GM21447 (cell line): ENCODE measurements around the gene MTA3.
A peak's percentile ranks its signal among the peaks of the same experiment; 100 is the strongest.

ENCODE experiments used
- ATAC-seq: cut with Tn5 transposase; IDR thresholded peaks from one replicate; pipeline ENCODE4 v1.9.1; 2021; ENCODE audit not compliant: unreplicated experiment

MTA3 gene

DNA sequence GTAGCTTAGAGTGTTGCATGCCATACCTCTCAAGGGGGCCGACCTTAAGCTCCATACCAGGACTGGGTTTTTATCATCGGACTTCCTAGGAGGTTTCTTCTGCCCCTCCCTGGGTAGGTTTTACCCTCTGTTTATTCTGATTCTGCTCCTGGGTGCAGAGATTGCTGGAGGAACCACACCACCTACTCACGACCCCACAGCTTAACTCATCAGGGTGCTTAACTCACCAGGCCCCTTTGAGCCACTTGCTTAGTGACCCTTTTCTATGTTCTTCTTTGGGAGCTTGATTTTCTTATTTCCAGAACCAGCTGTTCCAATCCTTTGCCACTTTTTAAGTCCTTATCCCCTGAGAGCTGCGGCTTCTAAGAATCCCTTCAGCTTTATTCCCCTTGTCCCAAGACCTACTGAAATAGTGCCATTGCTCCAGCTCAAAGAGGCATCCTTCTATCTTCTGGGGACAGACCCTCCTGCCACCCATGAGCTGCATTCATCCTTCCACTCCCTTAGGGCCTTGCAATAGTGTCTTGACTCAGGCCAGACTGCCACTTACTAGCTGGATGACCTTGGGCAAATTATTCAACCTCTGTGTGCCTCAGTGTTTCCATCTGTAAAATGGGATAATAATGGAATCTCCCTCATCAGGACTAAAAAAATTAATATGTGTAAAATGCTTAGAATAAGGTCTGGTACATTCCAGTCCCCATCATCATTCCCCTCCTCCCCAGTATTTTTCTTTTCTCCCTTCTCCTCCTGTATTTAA lies 189.7 kb downstream of the MTA3 start:
- ATAC-seq, result no peak

DNA sequence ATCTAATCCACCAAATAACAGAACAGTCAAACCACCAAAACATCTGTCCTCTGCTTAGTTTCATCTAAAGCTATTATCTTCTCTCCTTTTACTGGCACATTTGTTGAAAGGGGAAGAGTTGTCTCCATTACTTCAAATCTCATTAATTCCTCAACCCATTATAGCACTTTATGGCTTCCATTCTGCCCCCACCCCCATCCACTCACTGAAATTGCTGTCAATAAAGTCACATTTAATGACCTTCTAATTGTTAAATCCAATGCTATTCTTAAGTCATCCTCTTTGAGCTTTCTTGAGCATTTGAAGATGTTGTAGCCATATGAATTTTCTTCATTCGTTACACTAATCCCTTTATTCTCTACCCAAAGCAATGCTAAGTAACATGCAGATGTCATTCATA lies 190.3 kb downstream of the MTA3 start:
- no peak for ATAC-seq

DNA sequence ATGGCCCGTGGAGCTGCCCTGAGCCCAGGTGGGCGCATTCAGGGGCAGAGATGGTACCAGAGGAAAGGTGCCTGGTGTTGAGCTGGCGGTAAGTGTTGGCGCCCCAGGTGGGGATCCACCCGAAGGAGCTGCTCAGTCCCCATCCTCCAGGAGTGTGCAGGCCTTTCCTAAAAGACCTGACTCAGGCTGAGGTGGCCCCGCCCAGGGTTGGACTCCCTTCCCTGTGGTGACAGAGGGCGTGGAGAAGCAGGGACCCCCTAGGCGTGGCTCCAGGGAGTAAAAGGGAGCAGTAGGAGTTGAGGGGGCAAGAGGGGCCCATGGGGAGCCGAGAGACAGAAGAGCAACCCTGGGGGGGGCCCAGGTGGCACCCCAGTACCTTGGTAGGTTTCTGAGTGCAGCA lies 193.1 kb downstream of the MTA3 start:
- no peak for ATAC-seq

DNA sequence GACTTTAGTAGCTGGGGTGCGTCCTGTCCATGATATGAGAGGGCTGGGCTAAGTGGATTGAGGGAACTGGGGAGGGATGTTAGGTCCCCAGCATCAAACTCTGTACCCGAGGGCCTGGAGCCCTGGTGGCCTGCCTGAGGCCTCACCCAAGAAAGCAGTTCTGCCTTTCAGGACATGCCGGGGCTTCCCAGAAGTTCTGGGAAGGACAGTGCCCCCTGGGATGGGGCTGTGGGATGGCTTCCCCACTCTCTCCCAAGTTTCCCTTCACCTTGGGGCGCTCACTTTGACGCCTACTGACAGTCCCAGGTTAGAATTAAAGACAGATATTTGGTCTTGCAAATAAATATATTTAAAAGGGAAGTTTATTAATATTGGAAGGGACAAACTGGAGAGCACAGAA lies 193.7 kb downstream of the MTA3 start:
- ATAC-seq, result no peak

DNA sequence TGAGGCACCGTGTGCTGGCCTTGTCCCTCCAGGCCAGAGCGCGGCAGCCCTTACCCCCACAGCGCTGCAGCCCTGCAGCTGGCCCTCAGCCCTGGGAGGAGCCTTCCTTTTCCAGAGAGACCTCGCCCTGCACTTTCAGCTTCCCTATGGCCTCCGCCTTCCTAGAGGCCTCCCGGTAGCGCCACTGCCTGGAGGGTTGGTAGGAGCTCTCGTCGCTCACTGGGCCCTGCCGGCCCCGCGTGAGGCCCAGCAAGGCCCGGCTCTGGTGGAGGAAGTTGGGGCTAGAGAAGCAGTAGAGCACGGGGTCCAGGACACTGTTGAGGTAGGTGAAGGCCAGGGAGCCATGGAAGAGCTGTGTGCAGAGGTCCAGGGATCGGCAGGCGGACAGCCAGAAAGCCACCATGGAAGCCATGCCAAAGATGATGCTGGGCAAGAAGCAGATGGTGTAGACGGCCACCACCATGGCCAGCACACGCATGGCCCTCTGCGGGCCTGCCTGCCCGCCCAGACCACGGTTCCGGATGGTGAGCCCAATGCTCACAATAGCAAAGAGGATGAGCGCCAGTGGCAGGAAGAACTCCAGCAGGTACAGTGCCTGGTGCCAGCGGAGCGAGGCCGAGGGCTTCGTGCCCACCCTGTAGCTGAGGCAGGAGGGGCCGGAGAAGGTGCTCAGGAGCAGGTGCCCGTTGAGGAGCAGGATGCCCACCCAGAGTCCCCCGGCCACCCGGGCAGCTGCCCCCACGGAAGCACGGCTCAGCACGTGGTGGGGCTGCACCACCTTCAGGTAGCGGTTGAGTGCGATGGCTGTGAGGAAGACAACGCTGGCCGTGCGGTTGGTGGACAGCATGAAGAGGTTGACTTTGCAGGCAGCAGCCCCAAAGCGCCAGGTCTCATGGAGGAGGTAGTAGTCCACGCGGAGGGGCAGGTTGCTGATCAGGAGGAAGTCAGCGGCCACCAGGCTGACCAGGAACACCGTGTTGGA lies 194.7 kb downstream of the MTA3 start:
- no peak for ATAC-seq

DNA sequence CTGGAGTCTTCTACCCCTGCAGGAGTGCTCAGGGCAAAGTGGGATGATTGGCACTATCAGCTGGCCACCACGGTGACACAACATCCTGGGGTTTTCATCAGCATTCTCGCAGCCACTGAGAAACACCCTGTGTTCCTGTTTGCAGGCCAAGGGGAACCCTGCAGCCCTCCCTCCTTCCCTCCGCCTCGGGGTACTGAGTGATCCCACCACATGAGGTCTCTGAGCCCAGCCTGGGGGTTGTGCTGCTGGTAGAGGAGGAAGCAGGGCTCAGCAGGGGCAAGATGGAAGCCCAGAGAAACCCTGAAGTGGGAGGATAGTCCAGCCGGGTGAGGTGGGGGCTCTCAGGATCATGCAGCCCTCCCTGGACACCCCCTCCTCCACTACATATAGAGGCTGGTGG lies 195.7 kb downstream of the MTA3 start, which contains the start of gene OXER1:
Gene OXER1, minus strand, starts transcription at position 40 of the 400 bp plus-strand sequence. CDS start 73 bp downstream, outside the sequence.
- ATAC-seq, result no peak

DNA sequence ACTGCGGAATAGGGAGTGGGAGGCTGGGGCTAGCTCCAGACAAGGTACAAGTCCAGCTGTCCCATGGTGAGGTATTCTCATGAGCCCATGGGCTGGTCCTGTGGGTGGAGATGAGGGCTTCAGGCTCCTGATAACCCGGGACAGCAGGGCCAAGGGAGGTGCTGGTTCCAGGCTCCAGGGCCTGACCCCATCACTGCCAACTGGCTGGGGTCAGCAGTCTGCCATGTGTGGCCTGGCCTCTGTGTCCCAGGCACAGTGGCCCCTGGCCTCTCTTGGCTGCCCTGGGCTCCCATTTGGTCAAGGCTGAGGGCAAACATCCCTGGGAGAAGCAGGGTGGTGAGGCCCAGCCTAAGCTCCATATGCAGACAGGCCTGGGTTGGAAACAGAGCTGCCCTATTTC lies 196.5 kb downstream of the MTA3 start:
- ATAC-seq, result no peak

DNA sequence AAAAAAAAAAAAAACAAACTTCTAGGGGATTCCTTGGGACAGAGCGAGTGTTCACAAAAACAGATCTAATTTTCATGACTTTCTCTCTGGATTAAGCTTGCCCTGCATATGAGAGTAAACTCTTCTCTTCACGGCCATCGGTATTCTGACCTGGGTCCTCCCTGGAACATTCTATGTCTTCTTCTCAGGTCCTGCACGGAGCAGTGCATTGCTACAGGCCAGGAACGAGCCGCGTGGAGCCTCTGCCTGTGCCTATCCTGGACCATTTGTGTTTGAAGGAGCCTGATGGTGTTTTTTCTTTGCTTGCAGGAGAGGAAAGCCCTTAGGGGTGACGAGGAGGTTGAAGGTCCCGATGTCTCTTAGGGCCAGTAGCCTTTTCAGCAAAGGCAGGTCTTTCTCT lies 197.3 kb downstream of the MTA3 start:
- no peak for ATAC-seq

DNA sequence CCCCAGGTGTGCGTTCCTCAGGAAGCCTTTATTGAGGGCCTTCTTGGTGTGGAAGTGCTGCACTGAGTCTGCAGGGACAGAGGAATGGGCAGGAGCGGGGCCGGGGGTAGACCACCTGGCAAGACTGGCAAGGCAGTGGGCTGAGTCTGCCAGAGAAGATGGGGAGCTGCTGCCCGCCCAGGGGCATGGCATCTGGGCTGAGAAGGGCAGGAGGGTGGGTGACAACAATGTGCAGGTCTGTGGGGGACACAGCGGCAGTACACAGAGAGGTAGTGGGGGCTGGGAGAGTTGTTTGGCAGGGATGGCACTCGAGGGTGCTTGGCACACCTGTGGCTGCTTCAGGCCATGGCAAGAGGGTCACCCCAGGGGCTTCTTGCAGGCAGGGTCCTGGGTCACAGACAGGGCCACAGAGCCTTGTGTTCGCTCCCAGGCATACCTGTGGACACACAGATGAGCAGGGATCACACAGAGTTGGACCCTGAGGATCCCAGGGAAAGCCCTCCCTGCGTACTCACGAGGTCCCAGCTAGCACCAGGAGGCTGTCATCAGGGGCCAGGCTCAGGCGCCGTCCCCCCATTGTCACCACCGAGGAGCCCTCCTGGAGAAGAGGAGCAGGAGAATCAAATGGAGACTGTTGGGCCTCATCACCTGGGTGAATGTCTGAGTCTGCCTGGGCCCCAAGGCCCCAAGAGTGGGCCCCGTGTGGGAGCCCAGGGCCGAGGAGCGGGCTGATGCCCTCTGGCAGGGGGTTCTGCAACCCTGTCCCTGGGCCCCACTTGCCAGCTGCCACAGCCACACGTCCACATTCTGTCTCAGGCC lies 198.9 kb downstream of the MTA3 start:
- no peak for ATAC-seq

DNA sequence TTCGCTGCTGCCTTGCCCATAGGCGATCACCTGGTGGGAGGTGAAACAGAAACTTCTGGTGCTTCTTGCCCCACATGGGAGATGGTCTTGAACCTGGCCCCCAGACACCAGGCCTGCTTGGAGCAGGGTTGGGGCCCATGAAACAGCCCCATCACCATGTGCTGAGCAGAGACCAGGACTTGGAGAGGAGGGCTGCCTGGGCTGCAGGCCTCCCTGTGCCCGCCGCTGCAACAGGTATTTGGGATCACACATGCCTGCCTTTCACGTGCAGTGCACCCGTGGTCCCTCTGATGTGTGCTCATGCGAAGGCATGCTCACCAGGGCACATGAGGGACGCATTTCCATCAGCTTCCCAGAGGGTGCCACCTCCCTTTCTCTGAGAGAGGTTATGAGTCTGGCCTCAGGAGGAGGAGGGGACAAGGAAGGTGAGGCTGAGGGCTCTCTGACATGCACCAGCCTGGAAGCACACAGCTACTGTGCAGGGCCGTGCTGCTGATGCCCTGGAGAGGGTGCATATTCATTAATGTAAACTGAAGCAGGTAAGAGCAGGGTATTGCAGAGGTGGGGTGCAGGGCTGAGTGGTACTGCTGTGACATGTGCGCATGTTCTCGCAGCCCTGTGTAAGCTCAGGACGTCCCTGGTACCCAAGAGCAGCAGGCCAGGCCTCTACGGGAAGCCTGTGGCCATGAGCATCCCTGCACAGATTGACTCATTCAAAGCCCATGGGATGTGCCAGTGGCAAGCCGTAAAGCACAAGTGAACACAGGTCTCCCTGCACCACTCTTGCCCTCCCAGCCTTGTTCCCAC lies 199.7 kb downstream of the MTA3 start:
- no peak for ATAC-seq

DNA sequence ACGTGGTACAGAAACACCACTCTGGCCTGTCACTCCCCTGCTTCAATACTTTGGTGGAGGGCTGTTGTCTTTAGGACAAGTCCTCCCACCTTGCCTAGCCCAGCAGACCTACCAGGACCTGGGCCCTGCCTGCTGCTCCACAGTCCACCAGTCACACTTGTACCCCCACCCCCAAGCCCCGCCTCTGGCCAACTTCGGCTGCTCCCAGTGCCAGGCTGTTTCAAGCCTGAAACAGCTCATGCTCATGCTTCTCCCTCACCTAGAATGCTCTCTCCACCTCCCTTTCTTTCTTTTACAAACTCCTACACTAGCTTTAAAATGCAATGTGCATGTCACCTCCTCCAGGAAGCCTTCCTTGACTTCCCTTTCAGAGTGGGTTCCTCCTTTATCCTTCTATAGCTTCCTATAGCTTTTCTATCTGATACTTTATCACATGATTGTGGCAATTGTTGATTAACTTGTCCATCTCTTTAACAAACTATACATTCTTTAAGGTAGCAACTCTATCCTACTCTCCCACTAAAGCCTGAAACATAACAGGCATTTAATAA lies 200.3 kb downstream of the MTA3 start:
- ATAC-seq, result no peak

DNA sequence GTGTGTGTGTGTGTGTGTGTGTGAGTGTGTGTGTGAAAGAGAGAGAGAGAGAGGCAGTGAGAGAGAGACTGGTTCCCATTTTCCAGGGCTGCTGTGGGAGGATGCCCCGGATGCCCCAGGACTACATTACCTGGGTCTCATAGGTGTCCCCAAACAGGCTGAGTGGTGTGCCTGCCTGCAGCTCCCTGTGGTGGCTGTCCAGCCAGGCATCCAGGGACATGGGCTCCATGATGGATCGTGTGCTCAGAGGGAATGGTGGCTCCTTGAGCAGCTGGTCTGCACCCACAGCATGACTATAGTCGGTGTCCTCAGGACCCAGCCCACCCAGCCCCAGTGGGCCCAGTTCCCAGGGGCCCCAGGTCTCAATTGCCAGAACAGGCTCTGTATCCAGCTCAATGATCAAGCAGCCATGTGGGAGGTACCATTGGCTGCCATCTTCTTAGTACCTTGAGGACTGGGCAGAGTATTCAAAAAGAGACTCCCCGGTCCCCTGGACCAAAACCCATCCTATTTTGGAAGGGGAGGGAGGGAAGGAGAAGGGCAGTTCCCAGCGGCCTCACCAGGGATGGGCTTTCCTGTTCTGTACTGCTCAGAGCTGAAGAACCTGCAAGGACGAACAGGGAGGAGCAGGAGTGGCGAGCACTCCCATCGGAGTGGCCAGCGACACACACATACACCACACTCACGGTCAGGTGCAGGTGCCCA lies 201.3 kb downstream of the MTA3 start:
- ATAC-seq, result no peak

DNA sequence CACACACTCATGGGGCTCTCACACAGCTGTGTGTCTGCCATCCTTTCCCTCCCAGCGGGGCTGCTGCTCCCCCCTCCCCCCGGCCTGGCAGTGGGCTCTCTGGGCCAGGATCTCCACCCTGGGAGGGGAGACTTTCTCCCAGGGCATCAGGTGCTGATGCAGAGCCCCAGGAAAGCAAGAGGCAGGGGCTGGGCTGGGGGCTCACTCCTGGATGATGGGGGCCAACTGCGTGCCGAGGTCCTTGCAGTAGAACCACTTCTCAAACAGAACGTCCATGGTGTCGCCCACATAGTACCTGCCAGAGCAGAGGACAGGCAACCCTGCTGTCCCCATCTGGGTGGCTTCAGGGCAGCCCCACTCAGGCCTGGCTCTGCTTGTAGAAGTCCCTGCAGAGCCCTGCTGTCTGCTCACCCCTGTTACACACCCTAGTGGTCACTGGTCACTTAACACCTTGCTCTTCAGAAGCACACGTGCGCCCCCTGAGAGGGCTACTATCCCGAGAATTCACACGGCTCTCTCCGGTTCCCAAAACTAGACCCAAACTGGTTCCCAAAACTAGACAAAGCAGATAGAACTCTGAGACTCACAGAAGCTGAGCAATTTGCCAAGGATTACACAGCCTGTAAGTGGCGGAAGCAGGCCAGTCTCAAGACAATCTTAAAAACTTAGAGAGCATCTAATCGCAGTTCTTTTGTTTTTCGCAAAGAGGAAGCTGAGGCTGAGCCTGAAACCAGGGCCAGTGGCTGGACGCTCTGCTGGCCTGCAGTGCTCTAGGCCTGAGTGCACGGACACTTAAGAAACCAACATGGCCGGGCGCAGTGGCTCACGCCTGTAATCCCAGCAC lies 202.1 kb downstream of the MTA3 start:
- peak; percentile 54 for ATAC-seq

DNA sequence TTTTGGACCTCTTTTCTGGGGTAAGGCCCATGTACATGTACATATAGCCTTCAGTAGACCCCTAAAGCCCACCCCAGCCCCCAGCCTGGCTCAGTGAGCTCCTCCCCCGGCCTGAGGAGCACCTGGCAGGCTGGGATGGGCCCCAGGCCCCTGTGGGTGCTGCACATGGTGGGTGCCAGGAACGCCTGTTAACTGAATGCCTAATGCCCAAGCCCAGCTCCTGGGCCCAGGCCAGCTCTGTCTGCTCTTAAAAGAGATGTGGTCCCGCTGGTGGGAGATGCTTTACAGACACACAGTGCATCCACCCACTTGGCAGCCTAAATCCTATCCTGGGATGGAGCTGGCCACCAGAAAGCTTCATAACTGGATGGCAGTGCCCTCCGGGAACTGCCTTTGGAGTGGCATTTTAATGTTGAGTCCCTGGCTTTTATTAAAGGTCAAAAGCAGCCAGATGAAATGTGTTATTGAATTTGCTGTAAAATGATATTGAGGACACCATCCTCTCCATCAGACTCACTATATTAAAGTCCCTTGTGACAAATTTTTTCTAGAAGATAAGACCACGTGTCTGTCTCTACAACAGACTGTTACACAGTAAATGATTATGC lies 203.2 kb downstream of the MTA3 start:
- ATAC-seq, result no peak

DNA sequence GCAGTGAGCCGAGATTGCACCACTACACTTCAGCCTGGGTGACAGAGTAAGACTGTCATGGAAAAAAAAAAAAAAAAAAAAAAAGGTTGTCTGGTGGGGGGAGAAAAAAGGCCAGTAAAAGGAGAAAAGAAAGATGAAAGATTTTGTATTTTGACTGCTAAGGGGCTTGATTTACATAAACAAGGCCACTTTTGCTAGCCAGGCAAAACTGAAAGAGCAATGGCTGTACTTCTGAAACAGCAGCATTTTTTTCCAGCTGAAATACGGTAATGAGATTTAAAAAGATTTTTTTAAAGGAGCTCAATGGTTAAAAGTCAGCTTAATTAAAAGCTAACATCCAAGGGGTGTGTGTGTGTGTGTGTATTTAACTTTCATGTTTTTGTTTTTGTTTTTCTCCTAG lies 206.8 kb downstream of the MTA3 start:
- peak; percentile 67 for ATAC-seq

DNA sequence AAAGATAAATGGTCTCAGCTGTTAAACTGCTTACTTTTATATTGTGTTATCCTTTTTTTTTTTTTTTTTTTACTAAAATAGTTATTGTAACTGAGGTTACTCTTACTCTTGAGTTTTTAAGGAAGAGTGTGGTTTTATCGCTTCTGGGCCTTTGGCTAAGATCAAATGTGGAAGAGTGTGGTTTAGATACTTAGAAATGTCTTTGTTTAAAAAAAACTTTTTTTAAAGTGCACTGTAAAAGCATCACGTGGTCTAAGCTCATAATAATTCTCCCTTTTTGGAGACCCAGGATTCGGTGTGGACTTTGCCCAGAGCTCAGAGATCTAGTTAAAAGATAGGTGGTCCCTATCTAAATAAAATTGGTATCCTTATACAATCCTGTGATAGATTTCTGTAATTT lies 207.4 kb downstream of the MTA3 start:
- ATAC-seq, result no peak

DNA sequence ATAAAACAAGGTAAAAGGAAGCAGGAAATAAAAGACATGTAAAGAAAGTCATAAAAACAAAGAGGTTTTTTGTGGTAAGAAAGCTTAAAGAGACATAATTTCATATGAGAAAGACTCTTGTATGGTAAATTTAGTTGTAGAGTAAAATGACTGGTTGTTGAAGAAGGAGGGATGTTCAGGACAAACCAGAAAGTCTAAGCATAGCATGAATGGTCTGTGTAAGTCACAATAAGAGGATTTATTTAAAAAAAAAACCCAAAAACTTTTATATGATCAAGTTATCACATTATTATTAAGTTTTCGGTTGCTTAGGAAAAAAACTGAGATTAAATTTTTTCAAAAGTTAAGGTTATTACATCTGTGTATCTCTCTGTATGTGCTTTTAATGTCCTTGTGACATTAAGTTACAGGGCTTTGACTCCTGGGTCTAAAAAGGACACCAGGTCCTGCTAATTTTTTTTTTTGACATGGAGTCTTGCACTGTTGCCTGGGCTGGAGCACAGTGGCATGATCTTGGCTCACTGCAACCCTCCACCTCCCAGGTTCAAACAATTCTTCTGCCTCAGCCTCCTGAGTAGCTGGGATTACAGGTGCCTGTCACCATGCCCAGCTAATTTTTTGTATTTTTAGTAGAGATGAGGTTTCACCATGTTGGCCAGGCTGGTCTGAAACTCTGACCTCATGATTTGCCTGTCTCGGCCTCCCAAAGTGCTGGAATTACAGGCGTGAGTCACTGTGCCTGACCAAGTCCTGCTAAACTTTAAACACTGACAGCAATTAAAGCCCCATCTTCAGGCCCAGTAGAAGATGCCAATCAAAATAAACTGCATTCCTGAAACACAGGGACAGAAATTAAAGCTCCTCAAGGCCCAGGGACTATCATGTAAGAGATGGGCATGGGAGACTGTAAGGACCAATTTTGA lies 209.7 kb downstream of the MTA3 start:
- no peak for ATAC-seq
